EL (cell line): ENCODE measurements around the gene VDR.

ENCODE experiments used
- DNase-seq: peaks from one replicate; pipeline ENCODE4 v3.0.0-alpha.2; 2016

Gene VDR

DNA sequence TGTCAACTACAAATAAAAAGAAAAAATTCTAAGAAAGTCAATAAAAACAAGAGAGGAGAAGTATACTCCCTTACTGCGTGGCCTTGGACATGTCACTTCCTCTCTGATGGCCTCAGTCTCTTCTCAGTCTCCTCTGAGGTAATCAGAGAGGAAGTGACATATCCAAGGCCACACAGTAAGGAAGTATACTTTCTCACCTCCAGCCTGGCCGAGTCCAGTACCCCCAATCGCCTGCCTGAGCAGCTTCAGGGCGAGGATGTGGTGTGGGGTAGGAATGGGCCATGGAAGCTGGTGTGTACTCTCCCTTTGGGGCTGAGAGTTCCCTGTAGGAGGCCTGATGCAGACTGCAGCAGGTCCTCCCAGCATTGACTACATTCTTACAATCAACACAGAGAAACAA lies 15.8 kb downstream of the VDR start:
- DNase-seq: no peak

DNA sequence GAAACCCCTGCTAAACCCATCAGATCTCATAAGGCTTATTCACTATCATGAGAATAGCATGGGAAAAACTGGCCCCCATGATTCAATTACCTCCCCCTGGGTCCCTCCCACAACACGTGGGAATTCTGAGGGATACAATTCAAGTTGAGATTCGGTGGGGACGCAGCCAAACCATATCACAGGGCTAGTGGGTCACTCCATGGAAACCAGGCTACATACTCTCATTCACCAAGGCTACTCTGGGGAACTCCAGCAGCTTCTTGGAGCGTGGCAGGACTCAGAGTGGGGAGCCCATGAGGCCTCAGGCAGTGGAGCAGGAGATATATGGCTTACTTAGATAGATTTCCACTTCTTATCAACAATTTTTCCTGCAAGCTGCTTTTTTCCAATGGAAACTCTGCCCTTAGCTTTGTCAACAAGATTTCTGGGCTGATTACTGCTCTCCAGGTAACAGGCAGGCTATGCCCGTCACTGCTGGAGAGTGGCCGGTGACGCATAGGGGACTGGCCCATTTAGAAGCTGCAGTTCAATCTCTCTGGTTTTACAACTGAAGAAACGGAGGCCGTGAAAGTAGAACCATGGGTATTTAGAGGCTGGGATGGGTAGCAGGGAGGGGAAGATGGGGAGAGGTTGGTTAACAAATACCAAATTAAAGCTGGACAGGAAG lies 16.5 kb downstream of the VDR start:
- DNase-seq: no peak

DNA sequence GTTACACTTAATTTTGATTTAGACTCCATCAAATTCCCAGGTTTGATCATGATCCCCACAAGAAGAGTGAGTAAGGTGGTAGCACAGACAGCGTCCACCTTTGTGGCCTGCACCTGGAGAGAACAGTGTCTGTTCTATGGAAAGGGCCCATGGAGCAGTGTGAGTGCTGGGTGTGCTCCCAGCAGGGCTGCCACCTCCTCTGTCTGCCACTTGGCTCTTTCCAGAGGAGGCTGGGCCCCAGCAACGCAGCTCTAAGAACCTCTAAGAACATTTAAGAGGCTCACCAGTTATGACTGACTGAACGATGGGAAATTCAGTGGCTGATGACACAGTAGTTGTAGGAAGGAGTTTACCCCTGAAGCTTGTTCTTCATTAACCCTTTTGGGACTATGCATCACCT lies 17.3 kb downstream of the VDR start:
- DNase-seq: no peak

DNA sequence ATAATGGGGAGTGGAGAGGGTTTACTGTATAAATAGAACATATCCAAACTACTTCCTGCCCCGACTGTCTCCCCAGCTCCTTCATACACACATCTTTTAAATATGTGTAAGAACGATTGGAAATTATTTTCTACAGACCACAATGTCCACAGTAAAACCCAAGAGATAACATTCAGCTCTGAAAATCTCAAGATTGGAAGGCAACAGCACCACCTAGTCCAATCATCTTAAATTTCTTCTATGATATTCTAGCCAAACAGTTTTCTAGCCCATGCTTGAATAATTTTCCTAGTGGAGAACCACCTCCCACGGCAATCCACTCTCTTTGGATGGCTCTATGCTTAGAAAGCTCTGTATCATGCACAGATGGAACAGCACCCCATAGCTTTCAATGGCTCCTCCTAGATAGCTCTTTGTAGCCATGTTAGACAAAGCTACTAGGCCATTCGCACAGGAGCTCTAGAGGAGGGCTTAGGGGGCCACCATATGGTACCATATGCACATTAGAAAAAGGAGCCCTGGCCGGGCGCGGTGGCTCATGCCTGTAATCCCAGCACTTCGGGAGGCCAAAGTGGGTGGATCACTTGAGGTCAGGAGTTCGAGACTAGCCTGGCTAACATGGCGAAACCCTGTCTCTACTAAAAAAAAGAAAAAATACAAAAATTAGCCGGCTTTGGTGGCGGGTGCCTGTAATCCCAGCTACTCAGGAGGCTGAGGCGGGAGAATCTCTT lies 18.1 kb downstream of the VDR start:
- no peak for DNase-seq

DNA sequence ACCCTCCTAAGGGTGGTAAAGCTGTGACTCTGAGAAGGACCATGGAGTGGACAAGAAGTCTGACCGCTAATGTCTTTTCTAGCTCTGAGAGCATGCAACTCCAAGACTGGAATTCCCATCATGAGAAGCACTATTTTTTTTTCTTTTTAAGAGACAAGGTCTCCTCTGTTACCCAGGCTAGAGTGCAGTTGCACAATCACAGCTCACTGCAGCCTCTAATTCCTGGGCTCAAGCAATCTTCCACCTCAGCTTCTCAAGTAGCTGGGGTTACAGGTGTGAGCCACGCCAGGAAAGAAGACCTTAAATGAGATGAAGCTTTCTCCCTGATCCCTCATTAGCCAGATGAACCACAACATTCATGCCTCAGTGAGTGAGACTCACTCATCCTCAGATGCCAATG lies 19.2 kb downstream of the VDR start:
- no peak for DNase-seq

DNA sequence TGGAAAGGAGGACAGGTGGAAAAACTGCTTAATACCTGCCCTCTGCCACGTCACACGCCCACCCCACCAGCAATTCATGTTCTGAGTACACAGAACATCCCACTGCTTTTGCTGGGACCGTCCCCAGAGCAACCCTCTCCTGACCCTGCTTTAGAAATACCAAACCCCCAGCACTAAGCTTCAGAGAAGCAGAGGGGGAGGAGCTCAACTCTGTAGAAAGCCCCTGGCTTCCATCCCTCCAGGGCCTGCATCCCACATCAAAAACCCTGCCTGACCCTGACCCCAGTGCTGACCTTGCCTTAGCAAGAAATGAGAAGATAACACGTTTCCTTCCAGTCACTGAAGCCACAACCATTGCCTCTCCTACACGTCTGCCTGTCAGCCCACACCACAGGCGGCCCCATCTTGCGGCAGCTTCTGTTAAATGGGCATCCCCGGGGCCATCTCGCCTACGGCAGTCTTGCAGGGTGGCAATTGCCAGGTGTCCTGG lies 19.7 kb downstream of the VDR start:
- DNase-seq: no peak

DNA sequence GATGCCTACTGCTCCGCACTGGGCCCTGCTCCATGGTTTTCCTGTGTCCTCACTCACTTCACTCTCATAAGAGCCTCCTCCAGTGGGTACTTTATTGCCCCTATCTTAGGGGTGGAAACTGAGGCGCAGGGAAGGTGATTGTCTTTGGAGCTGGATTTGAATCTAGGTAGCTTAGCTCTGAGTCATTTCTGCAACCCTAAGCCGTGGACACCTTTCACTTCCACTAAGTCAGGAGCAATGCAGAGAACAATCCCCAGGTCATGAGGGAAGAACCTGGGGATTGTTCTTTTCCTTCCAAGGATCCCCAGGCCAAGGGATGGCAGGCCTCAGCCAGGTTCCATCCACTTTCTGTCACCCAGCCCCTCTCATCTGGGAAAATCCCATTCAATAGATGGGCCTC lies 20.3 kb downstream of the VDR start:
- no peak for DNase-seq

DNA sequence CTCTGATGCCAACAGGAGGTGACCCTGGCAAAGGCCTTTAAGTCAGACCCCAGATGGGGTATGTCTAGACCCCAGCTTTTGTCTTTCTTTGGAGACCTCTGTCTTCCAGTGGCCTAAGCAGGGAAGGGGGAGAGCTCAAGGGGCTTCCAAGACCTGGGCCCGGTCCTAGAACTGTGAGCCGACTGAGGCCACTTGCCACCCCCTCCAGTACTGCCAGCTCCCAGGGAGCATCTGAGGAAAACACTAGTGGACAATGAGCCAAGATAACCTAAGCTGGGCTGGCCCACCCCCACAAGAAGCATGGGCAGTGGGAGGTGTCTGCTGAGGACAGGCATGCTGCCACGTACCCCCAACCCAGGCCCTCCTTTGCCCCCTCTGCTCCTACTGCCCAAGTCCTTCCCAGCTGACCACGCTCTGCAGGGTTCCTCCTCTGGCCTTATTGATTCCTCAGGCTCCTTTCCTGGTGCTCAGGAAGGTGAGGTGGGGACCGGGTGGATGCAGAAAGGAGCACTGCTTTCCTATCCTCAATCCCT lies 21.1 kb downstream of the VDR start:
- DNase-seq: no peak

DNA sequence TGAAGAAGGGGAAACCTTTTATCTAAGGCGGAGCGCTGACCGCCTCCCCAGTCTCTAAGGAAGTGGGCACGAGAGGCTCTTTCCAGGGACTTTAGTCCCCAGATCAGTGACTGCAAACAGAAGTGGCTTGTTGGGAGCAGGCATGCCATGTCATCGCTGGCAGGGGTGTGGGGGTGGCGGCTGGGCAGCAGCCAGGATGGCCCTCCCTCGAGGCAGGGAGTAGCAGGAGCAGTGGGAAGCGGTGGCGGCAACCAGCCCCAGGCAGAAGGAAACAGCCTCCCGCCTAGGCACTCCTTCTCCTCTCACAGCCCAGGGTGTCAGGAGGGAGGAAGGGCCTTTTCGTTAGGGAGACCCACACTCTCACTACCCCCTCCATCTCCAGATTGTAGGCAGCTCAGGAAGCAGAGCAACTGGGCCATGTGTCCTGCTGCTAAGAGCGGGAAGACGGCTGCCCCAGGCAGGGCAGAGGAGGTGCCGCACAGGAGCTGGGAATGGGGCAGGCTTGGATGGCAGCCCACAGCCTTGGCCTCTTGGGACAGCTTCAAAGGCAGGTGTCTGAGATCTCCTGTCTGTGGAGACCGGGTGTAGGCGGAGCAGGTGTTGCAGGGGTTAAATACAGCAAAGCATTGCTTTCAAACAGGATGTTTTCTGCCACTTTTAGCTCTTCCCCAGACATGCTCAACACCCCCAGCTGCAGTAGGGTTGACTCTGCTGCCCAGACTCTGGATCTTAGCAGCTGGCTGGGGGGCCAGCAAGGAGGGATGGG lies 21.8 kb downstream of the VDR start:
- DNase-seq: peak; percentile 18

DNA sequence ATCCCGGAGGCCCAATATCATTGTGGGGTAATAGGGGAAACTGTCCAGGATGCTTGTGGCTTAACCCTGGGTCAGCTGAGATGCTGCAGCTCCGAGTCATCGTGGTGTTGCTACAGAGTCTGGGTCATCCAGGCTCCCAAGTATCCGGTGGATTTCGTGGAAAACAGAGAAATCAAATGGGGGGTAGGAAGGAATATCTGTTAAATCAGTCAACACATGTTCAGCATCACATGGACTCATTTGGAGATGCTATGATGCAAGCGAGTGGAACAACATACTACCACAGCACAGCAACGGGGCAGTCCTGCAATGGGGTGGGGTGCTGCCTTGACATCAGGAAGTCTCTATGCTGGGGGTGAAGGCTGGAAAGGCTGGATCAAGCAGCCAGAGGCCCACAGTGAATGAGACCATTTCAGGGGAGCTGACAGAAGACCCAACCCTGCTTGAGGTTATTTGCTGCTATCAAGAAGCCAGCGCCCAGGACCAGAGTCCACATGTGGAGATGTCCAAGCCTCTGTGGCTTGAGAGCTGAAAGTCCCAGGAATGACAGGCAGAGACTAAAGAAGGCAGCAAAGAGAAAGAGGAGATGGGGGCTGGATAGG lies 22.9 kb downstream of the VDR start:
- DNase-seq: peak; percentile 99

DNA sequence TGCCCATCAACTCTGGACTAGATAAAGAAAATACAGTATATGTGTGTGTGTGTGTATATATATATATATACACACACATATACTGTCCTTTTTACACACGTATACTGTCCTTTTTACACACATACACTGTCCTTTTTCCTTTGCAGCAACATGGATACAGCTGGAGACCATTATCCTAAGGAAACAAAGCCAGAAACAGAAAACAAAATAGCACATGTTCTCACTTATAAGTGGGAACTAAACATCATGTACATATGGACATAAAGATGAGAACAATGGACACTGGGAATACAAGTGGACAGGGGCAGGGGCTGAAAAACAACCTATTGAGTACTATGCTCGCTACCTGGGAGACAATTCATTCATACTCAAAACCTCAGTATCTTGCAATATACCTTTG lies 23.7 kb downstream of the VDR start:
- DNase-seq: no peak

DNA sequence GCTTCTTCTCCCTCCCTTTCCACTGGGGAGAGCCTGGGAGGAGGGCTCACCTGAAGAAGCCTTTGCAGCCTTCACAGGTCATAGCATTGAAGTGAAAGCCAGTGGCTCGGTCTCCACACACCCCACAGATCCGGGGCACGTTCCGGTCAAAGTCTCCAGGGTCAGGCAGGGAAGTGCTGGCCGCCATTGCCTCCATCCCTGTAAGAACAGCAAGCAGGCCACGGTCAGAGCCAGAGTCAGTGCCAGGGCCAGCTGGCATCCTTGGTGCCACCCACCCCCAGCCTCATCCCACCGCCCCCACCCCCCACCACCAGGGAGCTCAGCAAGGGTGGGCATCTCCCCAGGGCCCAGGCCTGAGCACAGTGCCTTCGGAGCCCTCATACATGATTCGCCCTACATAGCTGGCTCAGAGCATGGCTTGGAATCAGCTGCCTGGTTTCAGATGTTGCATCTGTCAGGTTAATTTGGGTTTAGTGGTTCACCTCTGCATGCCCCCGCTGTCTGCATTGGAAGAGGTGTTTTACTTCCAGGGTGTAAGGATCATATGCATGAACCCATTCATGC lies 25.8 kb downstream of the VDR start:
- DNase-seq: no peak

DNA sequence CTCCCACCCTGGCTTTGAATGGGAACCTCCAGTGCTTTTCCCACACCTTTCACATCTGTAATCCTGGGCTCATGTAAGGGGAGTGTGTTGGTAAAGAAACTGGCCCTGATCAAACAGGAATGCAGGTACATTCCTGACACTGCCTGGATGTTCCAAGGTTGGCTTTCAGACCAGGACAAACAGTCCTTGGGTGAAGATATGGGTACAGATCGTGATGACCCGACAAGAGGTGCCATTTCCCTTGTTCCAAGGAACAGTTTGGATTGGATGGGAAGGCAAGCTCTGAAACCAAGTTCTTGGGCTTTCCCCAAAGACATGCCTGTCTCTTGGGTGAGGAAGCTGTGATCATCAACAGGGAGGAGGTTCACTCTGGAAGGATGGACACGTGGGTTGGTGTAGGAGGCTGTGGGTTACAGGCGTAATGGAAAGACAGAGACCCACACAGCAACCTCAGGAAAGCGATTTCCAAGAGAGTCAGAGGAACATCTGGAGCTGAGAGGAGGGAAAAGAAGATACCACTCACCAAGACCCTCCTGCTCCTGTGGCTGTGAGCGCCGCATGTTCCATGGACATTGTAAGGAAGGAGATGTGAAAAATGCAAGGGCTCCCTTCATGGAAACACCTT lies 26.4 kb downstream of the VDR start:
- no peak for DNase-seq

DNA sequence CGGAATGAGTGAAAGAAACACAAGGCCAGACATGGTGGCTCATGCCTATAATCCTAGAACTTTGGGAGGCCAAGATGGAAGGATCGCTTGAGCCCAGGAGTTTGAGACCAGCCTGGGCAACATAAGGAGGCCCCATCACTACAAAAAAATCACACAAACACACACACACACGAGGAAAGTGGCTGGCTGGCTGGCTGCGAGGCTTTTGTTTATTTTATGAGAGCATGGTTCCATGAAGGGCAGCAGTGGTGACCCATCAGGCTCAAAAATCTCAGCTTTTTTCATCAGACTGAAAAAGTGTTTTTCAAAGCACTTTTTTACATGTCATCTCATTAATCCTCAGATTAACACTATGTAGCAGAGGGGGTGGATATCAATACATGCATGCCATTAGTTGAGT lies 27.7 kb downstream of the VDR start:
- no peak for DNase-seq

DNA sequence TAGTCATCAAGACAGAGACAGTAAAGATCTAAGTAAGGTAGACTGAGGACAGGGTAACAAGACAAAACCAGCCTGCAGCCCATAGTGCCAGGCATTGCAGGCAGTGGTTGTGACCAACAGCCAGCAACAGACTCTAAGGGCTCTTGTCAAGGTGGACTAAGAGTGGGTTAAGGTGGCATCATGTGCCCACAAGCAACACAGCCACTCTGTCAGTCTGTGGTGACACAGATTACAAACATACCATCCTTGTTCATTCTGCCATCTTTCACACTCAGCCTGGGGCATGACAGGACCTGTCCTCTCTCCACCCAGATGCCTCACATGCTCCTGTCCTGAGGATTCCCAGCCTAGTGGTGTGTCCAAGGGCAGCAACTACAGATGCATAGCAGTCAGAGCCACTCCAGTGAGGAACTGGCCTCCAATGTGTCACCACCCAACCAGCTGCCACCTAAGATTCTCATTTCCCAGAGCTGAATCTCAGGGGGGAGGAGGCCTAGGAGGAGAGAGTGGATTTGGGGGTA lies 28.3 kb downstream of the VDR start:
- peak; percentile 23 for DNase-seq

DNA sequence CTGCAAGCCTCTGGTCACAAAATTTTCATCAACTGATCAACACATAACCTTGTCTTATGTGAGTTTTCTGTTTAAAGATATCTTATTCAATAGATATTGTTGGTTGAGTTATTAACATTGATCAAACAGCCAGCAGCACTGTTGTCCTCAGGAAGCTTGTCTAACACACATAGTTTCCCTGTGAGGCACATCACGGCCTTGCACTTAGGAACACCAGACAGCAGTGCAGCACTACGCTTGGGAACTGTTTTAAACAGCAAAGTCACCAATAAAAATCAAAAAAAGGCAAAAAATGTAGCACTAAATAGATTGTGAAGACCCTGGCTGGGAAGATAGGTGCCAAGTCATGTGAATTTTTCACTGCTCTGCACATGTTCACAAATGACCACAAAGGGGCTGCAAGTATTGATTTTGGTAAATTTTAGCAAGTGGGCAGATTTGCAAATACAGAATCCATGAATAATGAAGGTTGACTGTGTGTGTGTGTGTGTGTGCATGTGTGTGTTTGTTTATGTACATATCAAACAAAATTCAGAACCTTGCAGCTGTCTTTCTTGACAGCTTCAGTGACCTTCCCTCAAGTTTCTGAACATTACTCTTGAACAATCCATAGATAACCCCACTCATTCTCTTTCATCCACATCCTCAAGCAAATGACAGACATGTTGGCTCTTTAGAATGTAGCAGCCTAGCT lies 28.9 kb downstream of the VDR start:
- no peak for DNase-seq

DNA sequence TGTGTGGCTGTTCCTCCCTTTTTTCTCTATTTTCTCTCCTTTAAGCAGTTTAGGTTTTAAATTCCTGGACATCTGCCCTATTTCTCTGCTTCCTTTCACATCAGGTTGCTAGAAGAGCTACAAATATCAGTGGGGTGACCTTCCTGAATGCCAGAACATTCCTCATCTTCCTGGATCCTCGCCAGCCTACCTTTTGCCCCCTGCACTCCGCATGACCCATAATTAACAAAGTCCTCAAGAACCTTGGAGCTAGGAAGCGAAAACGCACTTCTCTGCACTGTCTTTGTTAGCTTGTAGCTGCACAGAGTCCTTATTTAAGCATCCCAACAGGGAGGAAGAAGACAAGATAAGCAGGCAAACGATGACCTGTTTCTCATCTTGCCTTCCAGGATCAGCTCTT lies 30.5 kb downstream of the VDR start:
- no peak for DNase-seq

DNA sequence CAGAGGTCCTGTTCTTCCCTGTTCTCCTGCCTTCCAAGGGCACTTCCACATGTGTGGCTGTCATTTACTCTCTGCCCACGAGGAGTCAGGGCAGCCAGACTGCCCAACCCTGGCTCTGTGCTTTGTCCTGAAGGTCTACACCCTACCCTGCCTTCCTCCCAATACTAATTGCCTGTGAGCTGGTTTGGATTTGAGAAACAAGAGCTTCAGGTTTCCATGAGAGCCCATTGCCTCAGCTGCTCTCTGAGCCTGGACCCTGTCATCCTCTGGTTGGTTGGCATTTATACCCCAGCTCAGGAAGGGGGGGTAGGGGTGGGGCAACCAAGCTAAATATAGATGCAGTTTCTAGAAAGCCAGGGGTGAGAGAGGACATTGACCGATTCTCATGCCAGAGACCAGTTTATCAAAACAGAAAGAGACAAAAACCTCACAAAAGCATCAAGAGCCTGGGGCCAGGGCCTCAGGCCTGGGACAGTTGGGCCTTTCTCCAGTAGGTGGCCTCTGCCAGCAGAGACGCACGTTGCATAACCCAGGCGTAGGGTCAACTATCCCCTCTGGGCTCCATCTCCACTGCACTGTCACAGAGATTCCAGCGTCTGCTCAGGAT lies 34.5 kb downstream of the VDR start:
- peak; percentile 57 for DNase-seq

DNA sequence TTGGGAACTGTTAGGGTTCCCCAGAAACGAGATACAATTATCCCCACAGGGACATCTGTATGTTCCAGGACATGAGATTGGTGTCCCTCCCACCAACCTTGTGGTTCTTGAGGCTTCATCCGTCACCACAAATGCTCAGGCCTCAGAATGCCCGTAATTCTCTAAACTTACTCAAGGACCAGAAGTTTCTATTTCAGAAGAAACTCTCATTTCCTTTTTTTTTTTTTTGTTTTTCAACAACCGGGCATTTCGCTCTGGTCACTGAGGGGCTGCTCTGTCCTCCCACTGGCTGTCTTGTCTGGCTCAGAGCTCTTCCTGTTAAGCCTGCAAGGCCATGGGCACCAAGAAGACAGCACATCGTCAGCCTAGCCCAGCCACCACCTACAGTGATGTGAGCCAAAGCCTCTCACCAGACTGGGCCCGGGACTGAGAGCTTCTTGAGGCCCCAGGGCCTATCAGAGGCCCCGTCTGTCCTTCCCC lies 36.2 kb downstream of the VDR start:
- DNase-seq: no peak

DNA sequence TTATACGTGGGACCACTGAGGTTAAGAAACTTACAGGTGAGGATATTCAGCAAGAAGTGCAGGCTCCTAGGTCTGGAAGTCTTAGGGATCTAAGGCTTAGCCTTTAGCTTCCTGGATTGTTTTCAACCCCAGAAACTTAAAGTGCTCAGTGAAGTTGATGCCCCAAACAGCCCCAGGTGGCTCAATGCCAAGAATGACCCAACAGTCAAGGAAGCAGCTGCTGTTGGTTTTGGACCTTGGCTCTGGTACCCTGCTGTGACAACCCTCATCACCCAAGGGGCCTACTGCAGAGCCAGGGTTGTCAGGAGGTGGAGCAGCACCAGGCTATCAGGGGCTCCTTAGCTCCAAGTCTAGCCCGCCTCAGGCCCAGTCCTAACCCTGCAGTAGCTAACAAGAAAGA lies 36.8 kb downstream of the VDR start:
- peak; percentile 31 for DNase-seq

DNA sequence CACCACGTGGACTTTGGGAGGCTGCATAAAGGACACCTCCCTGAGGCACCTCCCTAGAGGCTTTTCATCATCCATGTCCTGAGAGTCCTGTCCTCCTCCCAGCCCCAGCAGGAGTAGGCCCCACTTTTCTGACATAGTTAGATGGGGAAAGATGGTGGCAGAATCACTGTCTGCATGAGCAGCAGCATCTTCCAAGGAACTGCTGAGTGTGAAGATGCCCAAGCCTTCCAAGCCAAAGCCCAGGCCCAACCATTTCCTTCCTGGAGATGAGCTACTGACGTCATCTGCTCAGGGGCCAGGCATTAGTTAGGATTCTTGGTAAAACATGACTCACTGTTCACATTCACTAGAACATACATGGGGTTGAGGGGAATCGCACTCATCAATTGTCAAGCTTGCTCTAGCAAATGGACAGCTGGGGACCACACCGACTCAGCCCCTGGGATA lies 37.3 kb downstream of the VDR start:
- DNase-seq: peak; percentile 90
